ENCODE results near the gene KRTAP10-7.
"Not testable (repeated sequence)": the region's sequence is repeated elsewhere in the genome, so short reads cannot be mapped to it uniquely, and the experiment has no call there.

The KRTAP10-7 gene, protein sequence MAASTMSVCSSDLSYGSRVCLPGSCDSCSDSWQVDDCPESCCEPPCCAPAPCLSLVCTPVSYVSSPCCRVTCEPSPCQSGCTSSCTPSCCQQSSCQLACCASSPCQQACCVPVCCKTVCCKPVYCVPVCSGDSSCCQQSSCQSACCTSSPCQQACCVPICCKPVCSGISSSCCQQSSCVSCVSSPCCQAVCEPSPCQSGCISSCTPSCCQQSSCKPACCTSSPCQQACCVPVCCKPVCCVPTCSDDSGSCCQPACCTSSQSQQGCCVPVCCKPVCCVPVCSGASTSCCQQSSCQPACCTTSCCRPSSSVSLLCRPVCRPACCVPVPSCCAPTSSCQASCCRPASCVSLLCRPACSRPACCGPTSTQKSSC

DNA sequence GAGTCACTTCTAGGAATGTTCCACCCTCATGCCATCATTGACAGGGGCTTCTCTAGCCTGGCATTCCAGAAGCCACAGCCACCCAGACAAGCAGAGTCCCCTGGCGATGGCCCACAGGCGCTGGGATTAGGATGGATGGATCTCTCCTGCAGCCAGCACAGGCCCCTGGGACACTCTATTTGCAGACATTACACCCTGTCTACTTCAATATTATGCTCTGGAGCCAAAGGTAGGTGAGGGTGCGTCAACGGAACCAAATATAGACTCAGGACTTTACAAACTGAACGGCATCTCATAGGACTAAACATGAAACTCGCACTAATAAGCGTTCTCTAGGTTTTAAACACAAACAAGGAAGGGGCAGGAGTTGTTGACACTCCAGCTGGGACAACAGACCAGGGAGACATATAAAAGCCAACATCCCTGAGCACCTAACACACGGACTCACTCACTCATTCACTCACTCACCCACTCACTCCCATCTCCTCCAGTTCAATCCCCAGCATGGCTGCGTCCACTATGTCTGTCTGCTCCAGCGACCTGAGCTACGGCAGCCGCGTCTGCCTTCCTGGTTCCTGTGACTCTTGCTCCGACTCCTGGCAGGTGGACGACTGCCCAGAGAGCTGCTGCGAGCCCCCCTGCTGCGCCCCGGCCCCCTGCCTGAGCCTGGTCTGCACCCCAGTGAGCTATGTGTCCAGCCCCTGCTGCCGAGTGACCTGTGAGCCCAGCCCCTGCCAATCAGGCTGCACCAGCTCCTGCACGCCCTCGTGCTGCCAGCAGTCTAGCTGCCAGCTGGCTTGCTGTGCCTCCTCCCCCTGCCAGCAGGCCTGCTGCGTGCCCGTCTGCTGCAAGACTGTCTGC is at the start of gene KRTAP10-7:
Gene KRTAP10-7 (plus strand): TSS at position 480 of the 861 bp plus-strand sequence. CDS start 25 bp downstream, at position 505.
- not testable (repeated sequence) for DNase-seq

DNA sequence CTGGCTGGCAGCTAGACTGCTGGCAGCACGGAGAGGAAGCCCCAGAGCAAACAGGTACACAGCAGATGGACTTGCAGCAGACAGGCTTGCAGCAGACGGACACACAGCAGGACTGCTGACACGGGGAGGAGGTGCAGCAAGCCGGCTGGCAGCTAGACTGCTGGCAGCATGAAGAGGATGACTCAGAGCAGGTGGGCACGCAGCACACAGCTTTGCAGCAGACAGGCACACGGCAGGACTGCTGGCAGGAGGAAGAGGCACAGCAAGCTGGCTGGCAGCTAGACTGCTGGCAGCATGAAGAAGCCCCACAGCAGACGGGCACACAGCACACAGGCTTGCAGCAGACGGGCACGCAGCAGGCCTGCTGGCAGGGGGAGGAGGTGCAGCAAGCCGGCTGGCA is 49.6 kb upstream of the KRTAP10-7 start:
- DNase-seq, result no peak

DNA sequence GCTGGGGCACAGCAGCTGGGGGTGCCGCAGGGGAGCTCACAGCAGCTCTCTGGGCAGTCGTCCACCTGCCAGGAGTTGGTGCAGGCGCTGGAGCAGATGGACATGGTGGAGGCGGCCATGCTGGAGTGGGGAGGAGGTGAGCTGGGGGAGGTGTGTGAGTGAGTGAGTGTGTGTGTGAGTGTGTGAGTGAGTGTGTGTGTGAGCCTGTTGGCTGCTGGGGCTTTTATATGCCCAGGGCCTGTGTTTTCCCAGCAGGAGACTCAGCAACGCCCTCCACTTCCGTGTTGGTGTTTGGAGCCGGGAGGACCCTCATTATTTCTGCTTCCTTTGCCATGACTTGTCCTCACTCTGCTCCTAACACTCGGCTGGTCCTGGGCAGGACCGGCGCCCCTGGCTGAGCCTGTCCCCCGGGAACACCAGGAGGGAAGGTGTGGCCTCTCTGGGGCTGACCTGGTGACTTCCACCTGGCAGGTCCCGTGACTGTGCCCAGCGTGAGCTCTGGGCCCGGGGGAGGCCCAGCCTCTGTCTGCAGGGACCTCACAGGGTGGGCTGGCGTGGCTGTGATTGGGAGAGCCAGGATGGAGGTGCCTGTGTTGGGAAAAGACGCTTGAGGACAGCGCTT is 48.9 kb upstream of the KRTAP10-7 start, which contains the start of gene KRTAP10-2:
Gene KRTAP10-2 (minus strand): TSS at position 166 of the 622 bp plus-strand sequence. CDS start 47 bp downstream, at position 119.
- DNase-seq, result no peak

DNA sequence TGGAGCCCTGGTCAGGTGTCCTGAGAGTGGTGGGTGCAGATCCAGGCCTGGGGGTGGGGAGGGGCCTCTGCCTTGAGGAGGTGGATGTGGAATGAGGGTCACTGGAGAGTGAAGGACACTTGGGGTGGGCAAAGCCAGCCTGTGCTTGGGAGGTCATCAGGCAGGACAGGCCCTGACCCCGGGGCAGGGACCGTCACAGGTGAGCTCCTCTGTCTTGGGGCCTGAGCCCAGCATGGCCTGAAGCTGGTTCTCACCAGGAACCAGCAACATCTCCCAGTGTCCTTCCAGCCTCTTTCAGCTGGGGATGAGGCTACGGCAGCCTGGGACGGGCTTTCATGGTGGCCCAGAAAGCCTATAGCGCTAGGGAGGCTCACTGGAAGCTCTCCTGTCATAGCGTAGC is 48.3 kb upstream of the KRTAP10-7 start:
- no peak for DNase-seq

DNA sequence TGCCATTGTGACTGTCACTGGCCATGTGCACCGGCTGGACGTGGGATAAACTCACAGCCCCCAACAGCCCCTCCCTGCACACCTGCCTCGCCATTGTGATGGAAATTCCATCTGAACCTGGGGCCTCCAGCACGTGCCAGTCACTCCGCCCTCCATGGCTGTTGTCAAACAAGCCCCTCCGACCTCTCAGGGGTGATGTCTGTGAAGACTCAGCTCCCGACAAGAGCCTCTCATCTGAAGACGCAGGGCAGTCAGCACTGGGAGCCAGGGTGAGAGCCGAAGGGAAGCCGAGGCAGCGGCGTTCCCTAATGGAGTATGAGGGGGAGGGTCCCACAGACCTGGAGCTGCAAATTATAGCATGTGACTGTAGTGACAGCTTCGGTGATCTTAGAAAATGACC is 47.7 kb upstream of the KRTAP10-7 start:
- DNase-seq, result no peak

DNA sequence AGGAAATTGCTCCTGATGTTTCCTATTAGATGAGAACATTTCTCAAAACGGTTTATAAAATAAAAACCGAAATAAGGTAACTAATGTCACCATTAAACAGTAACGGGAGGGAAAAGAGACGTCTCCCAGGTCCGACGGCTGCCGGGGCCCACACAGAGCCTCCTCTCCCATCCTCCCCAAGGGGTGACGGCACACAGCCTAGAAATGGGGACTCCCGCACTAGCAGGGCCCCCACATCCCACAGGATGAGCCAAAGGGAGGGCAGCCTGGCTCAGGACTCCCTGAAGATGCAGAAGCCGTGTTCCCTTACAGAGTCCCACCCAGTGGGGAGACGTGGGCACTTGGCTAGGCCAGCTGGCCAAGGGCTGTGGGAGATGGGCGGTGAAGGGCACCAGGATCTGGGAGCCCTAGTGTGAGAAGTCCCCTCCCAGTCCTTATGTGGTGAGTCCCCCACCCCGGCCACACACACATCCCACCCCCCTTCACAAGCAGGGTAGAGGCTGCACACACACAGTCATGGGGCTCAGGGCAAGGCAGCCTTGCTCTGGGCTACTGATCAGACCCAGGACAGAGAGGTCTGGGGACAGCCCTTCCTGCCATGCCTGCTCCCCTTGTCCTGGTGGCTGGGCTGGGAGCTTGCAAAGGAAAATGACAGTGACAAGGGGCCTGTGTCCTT is 45.1 kb upstream of the KRTAP10-7 start:
- DNase-seq, result no peak

DNA sequence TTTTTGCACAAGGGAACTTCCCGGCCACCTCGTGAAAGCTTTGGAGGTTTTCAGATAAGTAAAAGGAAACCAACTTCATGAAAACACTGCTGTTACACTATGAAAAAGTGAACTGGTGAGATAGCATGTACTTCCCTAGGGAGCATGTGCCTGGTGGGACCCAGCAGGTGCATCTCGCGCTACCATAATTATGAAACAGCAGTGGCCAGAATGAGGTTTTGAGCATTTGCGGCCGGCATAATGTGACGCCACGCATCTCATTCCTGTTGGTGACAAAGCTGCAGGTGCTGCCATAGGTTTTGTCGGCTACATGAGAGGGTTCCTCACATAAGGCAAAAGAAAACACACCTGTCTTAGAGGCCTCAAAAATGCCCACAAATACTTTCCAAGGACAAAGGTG is 43.5 kb upstream of the KRTAP10-7 start:
- no peak for DNase-seq

DNA sequence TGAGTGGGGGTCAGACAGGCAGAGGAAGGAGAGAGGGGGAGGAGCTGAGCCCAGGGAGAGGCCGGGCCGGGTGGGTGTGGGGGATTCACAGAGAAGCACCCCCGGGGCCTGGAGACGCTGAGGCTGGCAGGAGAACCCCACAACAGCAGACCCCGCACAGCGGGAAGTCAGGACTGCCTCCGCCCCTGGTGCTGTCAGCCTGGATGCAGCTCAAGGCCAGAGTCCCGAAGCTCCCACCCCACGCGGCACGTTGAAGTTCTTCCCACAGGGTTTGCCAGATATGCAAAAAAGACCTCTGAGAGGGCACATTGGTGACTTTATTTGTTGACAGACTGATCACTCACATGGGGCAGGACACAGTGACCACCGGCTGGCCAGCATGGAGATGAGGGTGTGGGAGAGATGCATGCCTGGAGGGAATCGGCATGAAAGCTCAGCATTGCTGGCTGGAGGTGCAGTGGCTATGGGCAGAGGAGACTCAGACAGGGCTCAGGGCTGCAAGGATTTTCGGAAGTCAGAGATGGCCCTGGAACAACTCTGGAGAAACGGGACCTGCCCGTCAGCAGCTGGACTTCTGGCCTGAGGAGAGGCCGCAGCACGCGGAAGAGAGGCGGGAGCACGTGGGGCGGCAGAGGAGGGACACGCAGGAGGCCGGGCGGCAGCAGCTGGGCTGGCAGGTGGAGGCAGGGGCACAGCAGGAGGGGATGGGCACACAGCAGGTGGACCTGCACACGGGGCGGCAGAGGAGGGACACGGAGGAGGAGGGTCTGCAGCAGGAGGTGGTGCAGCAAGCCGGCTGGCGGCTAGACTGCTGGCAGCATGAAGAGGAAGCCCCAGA is 42.7 kb upstream of the KRTAP10-7 start:
- no peak for DNase-seq

DNA sequence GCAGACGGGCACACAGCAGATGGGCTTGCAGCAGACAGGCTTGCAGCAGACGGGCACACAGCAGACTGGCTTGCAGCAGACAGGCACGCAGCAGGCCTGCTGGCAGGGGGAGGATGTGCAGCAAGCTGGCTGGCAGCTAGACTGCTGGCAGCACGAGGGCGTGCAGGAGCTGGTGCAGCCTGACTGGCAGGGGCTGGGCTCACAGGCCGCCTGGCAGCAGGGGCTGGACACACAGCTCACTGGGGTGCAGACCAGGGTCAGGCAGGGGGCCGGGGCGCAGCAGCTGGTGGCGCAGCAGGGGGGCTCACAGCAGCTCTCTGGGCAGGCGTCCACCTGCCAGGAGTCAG is 42.1 kb upstream of the KRTAP10-7 start:
- not testable (repeated sequence) for DNase-seq

DNA sequence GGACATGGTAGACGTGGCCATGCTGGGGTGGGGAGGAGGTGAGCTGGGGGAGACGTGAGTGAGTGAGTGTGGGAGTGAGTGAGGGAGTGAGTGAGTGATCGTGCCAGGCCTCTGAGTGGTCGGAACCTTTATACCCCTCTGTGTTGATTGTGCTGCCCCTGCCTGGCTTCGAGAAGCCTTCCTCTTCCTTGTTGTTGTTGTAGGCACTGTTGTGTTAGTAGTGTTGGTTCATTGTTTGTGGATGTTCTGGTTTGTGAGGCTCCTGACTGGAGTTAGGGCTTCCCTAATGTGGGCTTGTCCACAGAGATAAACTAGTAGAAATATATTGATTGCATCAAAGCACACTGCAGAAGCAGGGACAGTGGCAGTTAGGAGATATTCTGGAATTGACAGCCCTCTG is 41.7 kb upstream of the KRTAP10-7 start, which contains the start of gene KRTAP10-3:
Gene KRTAP10-3 (minus strand): TSS at position 101 of the 400 bp plus-strand sequence. CDS start 80 bp downstream, at position 21.
- no peak for DNase-seq

DNA sequence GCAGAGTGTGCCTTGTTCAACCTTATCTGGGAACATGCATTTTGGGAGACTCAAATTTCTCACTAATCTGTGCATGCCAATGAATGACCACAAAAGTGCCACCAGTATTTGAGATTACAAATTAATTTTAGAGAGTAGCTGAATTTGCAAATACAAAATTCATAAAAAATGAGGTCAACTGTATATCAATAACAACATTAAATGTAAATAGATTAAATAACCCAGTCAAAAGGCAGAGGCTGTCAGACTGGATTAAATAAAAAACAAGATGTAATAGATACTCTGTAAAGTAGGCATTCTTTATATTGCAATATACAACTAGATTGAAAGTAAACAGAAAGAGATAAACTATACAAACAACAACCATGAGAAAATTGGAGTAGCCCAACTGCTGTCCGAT is 36.3 kb upstream of the KRTAP10-7 start:
- DNase-seq, result no peak

DNA sequence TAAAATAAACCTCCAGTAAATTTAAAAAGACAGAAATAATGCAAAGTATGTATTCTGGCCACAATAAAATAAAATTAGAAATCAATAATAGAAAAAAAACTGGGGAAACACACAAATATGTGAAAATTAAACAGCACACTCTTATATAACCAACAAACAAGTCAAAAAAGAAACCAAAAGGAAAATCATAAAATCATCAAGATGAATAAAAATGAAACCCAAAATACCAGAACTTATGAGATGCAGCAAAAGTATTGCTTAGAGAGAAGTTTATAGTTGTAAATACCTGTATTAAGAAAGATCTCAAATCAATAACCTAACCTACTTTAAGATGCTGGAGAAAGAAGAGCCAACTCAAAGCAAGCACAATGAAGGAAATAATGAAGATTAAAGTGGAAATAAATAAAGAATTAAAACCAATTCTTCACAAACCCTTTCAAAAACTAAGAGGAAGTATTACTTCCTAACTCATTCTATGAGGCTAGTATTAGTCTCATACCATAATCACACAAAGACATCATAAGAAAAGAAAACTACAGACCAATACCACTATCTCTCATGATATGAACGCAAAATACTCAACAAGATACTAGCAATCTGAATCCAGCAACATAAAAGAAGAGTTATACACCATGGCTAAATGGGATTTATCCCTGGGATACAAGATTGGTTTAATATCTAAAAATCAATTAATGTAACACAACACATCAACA is 35.4 kb upstream of the KRTAP10-7 start:
- DNase-seq, result peak in 1 of 2 donors; percentile 18

DNA sequence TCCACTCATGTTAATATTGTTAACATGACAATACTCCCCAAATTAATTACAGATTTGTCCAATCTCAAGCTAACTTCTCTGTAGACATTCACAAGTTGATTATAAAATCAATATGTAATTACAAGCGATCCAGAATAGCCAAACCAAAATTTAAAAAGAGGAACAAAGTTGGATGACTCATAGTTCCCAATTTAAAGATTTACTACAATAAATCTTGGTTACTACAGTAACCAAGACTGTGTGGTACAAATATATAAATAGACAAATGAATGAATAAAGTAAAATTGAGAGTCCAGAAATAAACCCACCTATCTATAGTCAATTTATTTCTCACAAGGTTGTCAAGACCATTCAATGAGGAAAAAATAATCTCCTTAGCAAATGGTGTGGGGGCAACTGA is 34.0 kb upstream of the KRTAP10-7 start:
- no peak for DNase-seq

DNA sequence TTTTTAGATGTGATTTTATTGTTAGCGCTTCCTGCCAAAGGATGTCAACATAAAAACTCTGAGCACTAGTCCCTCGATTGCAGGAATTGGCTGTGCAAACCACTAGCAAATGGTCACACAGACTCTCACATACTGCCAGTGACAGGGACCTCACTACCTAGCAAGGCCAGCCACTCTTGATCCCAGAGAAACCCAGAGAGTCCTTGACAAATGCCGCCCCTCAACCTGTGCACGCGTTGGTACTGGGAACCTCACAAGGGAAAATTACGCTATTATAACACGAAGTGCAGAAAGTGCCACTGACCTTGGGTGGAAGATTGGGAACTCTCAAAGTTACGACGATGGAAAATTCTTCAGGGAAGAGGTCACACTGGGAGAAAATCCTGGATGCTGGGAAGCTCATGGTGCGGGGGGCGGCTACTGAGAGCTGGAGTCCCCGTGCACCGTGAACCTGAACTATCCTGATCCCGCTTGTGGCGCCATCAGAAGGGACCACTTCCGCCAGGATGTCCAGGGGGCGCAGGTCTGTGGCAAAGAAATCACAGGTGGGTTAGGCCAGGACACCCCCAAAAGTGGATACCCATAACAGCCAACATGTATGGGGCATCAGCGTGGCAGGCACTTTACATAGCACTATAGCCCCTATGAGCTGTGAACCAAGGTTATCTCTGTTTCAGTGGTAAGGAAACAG is 32.8 kb upstream of the KRTAP10-7 start:
- no peak for DNase-seq

DNA sequence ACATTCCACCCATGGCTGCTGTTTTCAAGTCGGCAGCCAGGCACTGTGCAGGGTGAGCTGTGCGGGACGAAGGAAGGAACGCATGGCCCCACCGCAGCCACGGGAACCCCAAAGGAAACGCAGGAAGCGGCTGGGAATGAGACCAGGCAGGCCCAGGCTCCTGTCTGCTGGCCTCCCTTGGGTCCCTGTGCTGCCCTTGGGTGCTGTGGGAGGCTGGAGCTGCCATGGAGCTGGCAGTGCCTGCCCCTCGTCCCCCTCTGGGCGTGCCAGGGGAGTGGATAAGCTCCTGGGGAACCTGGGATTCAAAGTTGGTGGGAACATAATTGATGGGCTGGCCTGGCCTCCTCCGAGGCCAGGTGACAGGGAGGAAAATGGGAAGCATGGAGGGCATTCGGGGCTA is 32.1 kb upstream of the KRTAP10-7 start:
- DNase-seq, result no peak

DNA sequence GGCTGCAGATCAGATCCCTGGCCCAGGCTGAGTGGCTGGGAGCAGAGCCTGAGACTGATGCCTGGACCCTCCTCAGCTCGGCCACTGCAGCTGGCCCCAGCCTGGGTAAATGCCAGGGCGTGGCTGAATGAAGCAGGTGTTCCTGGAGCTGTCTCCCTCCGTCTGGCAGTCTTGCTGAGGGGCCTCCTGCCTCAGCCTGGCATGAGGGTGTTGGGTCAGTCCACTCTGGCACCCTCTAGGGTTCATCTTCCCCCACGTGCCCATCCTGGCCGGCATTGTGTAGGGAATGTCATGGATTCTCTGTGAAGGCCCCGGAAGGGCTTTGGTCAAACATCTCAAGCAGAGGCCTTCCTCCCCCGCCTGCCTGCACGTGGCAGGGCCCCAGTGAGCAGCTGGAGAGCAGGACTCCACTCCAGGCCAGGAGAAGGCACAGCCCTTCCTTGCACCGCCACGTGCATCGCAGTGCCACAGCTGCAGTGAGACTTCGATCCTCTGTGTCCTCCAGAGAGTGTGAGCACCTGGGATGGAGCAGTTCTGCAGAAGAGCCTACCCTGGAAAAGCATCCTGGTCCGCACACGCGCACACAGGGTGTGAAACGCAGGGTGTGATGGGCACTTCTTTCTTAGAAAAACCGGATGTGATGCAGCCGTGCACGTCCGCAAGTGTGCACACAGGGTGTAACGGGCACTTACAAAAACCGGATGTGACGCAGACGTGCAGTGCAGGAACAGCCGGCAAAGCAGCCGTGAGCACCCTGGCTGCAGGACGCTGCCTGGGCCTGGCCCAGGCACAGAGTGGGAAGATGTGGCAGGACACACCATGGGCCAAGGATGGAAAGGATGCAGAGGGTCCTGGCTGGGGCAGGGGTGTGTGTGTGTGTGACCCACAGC is 31.5 kb upstream of the KRTAP10-7 start:
- DNase-seq, result no peak

DNA sequence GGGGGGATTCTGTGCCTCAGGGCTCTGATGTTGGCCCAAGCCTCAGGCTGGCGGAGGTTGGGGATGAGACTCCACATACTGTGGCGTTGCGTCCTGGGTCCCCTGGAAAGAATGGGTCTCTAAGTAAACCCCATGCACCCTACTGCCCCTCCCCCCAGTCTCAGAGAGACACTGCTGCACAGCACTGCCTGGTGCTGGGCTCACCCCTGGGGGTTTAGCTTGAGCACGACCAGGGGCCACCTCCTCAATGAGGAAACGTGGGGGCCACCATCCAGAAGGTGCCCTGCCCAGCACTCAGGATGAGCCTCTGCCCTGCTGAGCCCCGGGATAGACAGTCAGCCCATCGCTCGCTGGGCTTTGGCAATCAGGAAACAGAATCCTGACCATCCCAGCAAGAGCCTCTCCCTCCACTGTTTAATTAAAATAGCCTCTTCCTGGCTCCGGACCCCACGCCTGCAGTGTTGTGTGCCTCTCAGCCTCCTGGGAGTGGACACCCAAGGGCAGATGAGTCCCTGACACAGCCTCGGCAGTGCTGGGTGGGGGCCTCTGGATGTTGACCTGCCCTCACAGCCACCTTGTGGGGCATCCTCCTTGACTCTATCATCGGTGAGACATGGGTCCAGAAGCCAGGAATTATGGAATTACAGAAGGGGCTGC is 30.4 kb upstream of the KRTAP10-7 start:
- DNase-seq, result no peak

DNA sequence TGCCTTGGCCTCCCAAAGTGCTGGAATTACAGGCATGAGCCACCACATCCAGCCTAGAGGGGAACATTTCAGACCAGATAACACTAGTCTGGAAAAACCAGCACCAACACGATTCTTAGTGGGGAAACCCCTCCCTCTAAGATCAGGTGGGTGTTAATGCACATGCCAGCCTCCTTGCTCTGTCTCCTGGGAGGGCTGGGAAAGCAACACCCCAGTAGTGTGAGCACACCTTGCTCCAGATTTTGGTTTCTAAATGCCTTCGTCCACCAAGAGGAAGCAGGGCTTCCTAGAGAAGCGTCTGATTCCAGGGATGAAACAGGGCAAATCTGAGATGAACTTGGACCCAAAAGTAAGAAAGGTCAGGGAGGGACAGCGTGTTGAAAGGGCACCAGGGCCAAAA is 29.1 kb upstream of the KRTAP10-7 start:
- DNase-seq, result no peak

Data from CD4-positive, alpha-beta T cell treated with Interleukin-4 for 1 hour (primary cell).